Activated CD8-positive, alpha-beta memory T cell treated with anti-CD3 and anti-CD28 coated beads, Interleukin-2, amount 50 U/mL, for 24 hours (primary cell): ENCODE data around the gene KRT7.

Source experiments
- DNase-seq: peaks from one replicate; pipeline ENCODE4 v3.0.0-alpha.2; 2020; ENCODE audit errors: extremely low read depth

Gene KRT7

GRCh38 chr12:52211716-52212585, 21.1 kb upstream of the KRT7 start:
- DNase-seq = no peak

GRCh38 chr12:52212701-52213563, 20.1 kb upstream of the KRT7 start:
- DNase-seq = no peak

- DNase-seq = peak; percentile 19
These were observed 19.3 kb upstream of the KRT7 start for GRCh38 chr12:52213564-52214420.

- no peak for DNase-seq
These were observed 18.6 kb upstream of the KRT7 start for GRCh38 chr12:52214421-52214802.

GRCh38 chr12:52215587-52216031, 17.4 kb upstream of the KRT7 start:
- no peak for DNase-seq

GRCh38 chr12:52216100-52216499, 16.9 kb upstream of the KRT7 start:
- DNase-seq = no peak

- DNase-seq = no peak
These were observed 16.2 kb upstream of the KRT7 start for GRCh38 chr12:52216807-52217206.

GRCh38 chr12:52217223-52217622, 15.8 kb upstream of the KRT7 start:
- no peak for DNase-seq

GRCh38 chr12:52218001-52218400, 15.0 kb upstream of the KRT7 start:
- no peak for DNase-seq

- no peak for DNase-seq
These were observed 12.6 kb upstream of the KRT7 start for GRCh38 chr12:52220477-52220876.

GRCh38 chr12:52221070-52221781, 11.8 kb upstream of the KRT7 start:
- no peak for DNase-seq

GRCh38 chr12:52221912-52222457, 11.1 kb upstream of the KRT7 start:
- DNase-seq = peak; percentile 51

- DNase-seq = no peak
These were observed 10.4 kb upstream of the KRT7 start for GRCh38 chr12:52222692-52223091.

- no peak for DNase-seq
These were observed 9.5 kb upstream of the KRT7 start for GRCh38 chr12:52223406-52224039.

GRCh38 chr12:52224151-52224550, 8.9 kb upstream of the KRT7 start:
- no peak for DNase-seq

GRCh38 chr12:52225752-52226151, 7.3 kb upstream of the KRT7 start:
- DNase-seq = no peak

GRCh38 chr12:52226446-52226845, 6.6 kb upstream of the KRT7 start:
- no peak for DNase-seq

- no peak for DNase-seq
These were observed 5.4 kb upstream of the KRT7 start for GRCh38 chr12:52227606-52228166.

GRCh38 chr12:52228366-52228765, 4.7 kb upstream of the KRT7 start:
- no peak for DNase-seq

- DNase-seq = no peak
These were observed 4.1 kb upstream of the KRT7 start for GRCh38 chr12:52228931-52229330.
